HepG2 (cell line): ENCODE measurements around the gene ARX. TPM values are rescaled to one million over a fixed set of nuclear protein-coding genes. Genes with fewer than 3 reads are reported as not detected.

Source experiments
- ATAC-seq: fragments of 200-7000 bp; cut with Tn5 transposase; 3 replicates; pipeline ENCODE4 v1.9.1; 2020; ENCODE audit warnings: mild to moderate bottlenecking, moderate library complexity
- BruUV-seq: library from RNA; stranded (reverse); fragments of 400-500 nt; replicated peaks from 2 replicates; lab custom pipeline; 2021; lab: Mats Ljungman, UMichigan
- CTCF ChIA-PET: fragments of 300-600 bp; formaldehyde crosslinking; extraction: SDS; loops from one replicate; lab custom pipeline; 2021; ENCODE audit warnings: low total read pairs, inconsistent platforms, low intra/inter-chr PET ratio; lab: Yijun Ruan, JAX
- POLR2A ChIA-PET: fragments of 350-600 bp; sonication (Branson Sonifier 250); formaldehyde crosslinking; loops from one replicate; lab custom pipeline; 2020; ENCODE audit warnings: antibody characterized with exemption, inconsistent platforms; lab: Yijun Ruan, JAX
- DNase-seq: peaks from one replicate; pipeline ENCODE4 v3.0.0-alpha.2; 2015; ENCODE audit warnings: low spot score
- FAIRE-seq: peaks from 3 replicates; lab custom pipeline; 2011; peaks lifted over from hg19 to GRCh38; lab: Jason Lieb, UNC
- H2AFZ ChIP-seq: one replicate; pipeline ENCODE4 v1.6.1; 2011; ENCODE audit warnings: low read length, inconsistent platforms
- H3K27ac ChIP-seq: fragments of 300-600 bp; 3 replicates; pipeline ENCODE4 v1.8.0; 2011; ENCODE audit warnings: mixed run types, mild to moderate bottlenecking, mixed read lengths, low read length, inconsistent platforms; ENCODE audit not compliant: insufficient read depth; ENCODE audit errors: extremely low read length
- H3K27me3 ChIP-seq, 2 experiments: fragments of 200-600 bp in 1 of 2; 2 replicates in 1 of 2; 3 replicates in 1 of 2; pipeline versions ENCODE4 v1.6.0 to v1.8.0; 2011; ENCODE audit warnings: low read length in 2 of 2, mild to moderate bottlenecking in 2 of 2, moderate library complexity in 2 of 2, inconsistent platforms in 1 of 2; ENCODE audit not compliant: insufficient read depth in 2 of 2, control insufficient read depth in 1 of 2
- H3K36me3 ChIP-seq, 2 experiments: fragments of 200-600 bp in 1 of 2; replicated peaks in 1 of 2; 2 replicates in 1 of 2; 3 replicates in 1 of 2; pipeline versions ENCODE4 v1.5.1 to v1.8.0; 2011; ENCODE audit warnings: low read length in 2 of 2, inconsistent platforms in 1 of 2; ENCODE audit not compliant: insufficient read depth in 2 of 2, control insufficient read depth in 1 of 2
- H3K4me1 ChIP-seq: 2 replicates; pipeline ENCODE4 v1.5.1; 2012; ENCODE audit warnings: low read length, inconsistent platforms; ENCODE audit not compliant: insufficient read depth
- H3K4me2 ChIP-seq: 2 replicates; pipeline ENCODE4 v1.6.0; 2011; ENCODE audit warnings: low read depth, low read length, inconsistent platforms
- H3K4me3 ChIP-seq, 3 experiments: fragments of 200-600 bp in 1 of 3; sonication (generic), shearing (Covaris generic) in 1 of 3; replicated peaks in 1 of 3; 2 replicates each; pipeline ENCODE4 v1.5.1; 2011 to 2016; ENCODE audit warnings: low read length in 3 of 3, inconsistent platforms in 2 of 3, low read depth in 2 of 3, mild to moderate bottlenecking in 2 of 3, control low read depth in 1 of 3, mixed read lengths in 1 of 3; ENCODE audit not compliant: insufficient read depth in 1 of 3
- H3K79me2 ChIP-seq: one replicate; pipeline ENCODE4 v1.6.1; 2011; ENCODE audit warnings: low read length, inconsistent platforms; ENCODE audit not compliant: insufficient read depth
- H3K9ac ChIP-seq: 2 replicates; pipeline ENCODE4 v1.6.0; 2011; ENCODE audit warnings: mild to moderate bottlenecking, low read depth, low read length, inconsistent platforms; ENCODE audit not compliant: insufficient read depth
- H3K9me3 ChIP-seq: 2 replicates; pipeline ENCODE4 v1.5.1; 2012; ENCODE audit warnings: mild to moderate bottlenecking, low read length
- H4K20me1 ChIP-seq: 2 replicates; pipeline ENCODE4 v1.6.0; 2011; ENCODE audit warnings: inconsistent platforms, mild to moderate bottlenecking, low read length, moderate library complexity; ENCODE audit not compliant: insufficient read depth
- ISX ChIP-seq: sonication (generic); formaldehyde crosslinking; conservative IDR thresholded peaks from 2 replicates; pipeline ENCODE4 v1.5.0; 2020; ENCODE audit warnings: missing genetic modification reagents
- MBD4 ChIP-seq: IDR thresholded peaks from 2 replicates; pipeline ENCODE4 v1.6.1; 2012; ENCODE audit warnings: low read length, inconsistent platforms, borderline replicate concordance
- MIER2 ChIP-seq: IDR thresholded peaks from 2 replicates; pipeline ENCODE4 v1.6.1; 2016; ENCODE audit warnings: missing biosample characterization, missing genetic modification reagents
- NONO ChIP-seq, 2 experiments: fragments of 450-650 bp in 1 of 2; sonication (generic) in 1 of 2; formaldehyde crosslinking in 1 of 2; IDR thresholded peaks in 1 of 2; conservative IDR thresholded peaks in 1 of 2; 2 replicates each; pipeline versions ENCODE4 v1.6.1 to v1.8.0; 2017 to 2022; ENCODE audit warnings: mild to moderate bottlenecking in 1 of 2, missing genetic modification reagents in 1 of 2, moderate library complexity in 1 of 2
- PLRG1 ChIP-seq: fragments of 450-650 bp; conservative IDR thresholded peaks from 2 replicates; pipeline ENCODE4 v1.6.1; 2016
- SALL1 ChIP-seq: sonication (generic); formaldehyde crosslinking; IDR thresholded peaks from 2 replicates; pipeline ENCODE4 v1.8.0; 2022; ENCODE audit warnings: mild to moderate bottlenecking, missing genetic modification reagents
- YY1 ChIP-seq: IDR thresholded peaks from 2 replicates; pipeline ENCODE4 v1.6.1; 2011; ENCODE audit warnings: low read length, low read depth, moderate library complexity, mild to moderate bottlenecking; ENCODE audit not compliant: insufficient read depth, insufficient replicate concordance
- ZNF136 ChIP-seq: sonication (generic); formaldehyde crosslinking; IDR thresholded peaks from 2 replicates; pipeline ENCODE4 v1.8.1; 2022; ENCODE audit warnings: low read depth, mild to moderate bottlenecking, moderate library complexity, missing genetic modification reagents
- ZNF556 ChIP-seq: sonication (generic); formaldehyde crosslinking; IDR thresholded peaks from 2 replicates; pipeline ENCODE4 v1.4.0; 2020; ENCODE audit warnings: mild to moderate bottlenecking, missing genetic modification reagents, borderline replicate concordance
- ZNF761 ChIP-seq: sonication (generic); formaldehyde crosslinking; conservative IDR thresholded peaks from 2 replicates; pipeline ENCODE4 v1.4.0; 2020; ENCODE audit warnings: mild to moderate bottlenecking, missing genetic modification reagents
- WGBS: methylation state at CpG from one replicate; pipeline ENCODE4 v1.1.6; 2017; ENCODE audit warnings: low lambda C conversion rate; 5-methylcytosine and 5-hydroxymethylcytosine counted together
- in situ Hi-C: cut with HindIII; loops from 2 replicates; pipeline ENCODE4 v1.10.0; 2017; ENCODE audit warnings: low pct_unique_long_range_greater_than_20kb; ENCODE audit not compliant: extremely low pct_ligation_motif_present
- intact Hi-C: fragments of 100-400 bp; cut with micrococcal nuclease; formaldehyde crosslinking; loops from one replicate; pipeline ENCODE4 v1.10.0; 2022; ENCODE audit not compliant: unreplicated experiment
- polyA plus RNA-seq, 8 experiments: library from polyadenylated mRNA; depleted of rRNA in 3 of 8; stranded (reverse) in 7 of 8; unstranded in 1 of 8; fragments of >200 nt; fragmentation: Illumina TruSeq in 4 of 8; extraction: Trizol in 4 of 8; gene quantifications; 2 replicates each; pipeline versions ENCODE4 v1.2.1 to v1.2.3, GENCODE V29; 2011 to 2016; ENCODE audit warnings: low read depth in 4 of 8, missing spikeins in 1 of 8, mixed read lengths in 1 of 8; ENCODE audit not compliant: insufficient read depth in 1 of 8
- total RNA-seq, 5 experiments: library from RNA; depleted of rRNA; stranded (reverse); fragments of >200 nt; fragmentation: Illumina TruSeq; extraction: Trizol; gene quantifications; 2 replicates each; pipeline ENCODE4 v1.2.3, GENCODE V29; 2016; ENCODE audit warnings: low read depth in 1 of 5
- TF ChIP-seq, protein P1 (sequence below): sonication (generic); formaldehyde crosslinking; IDR thresholded peaks from 2 replicates; pipeline ENCODE4 v1.5.1; 2020; ENCODE audit warnings: mild to moderate bottlenecking, missing genetic modification reagents, moderate library complexity
- TF ChIP-seq, protein P2 (sequence below): sonication (generic); formaldehyde crosslinking; IDR thresholded peaks from 2 replicates; pipeline ENCODE4 v1.4.0; 2020; ENCODE audit warnings: missing genetic modification reagents, low read depth, mild to moderate bottlenecking, borderline replicate concordance
- TF ChIP-seq, protein P3 (sequence below): sonication (generic); formaldehyde crosslinking; IDR thresholded peaks from 2 replicates; pipeline ENCODE4 v1.8.0; 2022; ENCODE audit warnings: mild to moderate bottlenecking, missing genetic modification reagents, moderate library complexity

The ARX gene
- total and polyA plus RNA-seq, 2 of the 13 experiments (the other 11 are each of a cell fraction or from before 2014, with no cell fraction given): not detected

GRCh38 chrX:25007059-25008053, 8.4 kb downstream of the ARX start (continued):
- TF ChIP-seq, protein P1, sequence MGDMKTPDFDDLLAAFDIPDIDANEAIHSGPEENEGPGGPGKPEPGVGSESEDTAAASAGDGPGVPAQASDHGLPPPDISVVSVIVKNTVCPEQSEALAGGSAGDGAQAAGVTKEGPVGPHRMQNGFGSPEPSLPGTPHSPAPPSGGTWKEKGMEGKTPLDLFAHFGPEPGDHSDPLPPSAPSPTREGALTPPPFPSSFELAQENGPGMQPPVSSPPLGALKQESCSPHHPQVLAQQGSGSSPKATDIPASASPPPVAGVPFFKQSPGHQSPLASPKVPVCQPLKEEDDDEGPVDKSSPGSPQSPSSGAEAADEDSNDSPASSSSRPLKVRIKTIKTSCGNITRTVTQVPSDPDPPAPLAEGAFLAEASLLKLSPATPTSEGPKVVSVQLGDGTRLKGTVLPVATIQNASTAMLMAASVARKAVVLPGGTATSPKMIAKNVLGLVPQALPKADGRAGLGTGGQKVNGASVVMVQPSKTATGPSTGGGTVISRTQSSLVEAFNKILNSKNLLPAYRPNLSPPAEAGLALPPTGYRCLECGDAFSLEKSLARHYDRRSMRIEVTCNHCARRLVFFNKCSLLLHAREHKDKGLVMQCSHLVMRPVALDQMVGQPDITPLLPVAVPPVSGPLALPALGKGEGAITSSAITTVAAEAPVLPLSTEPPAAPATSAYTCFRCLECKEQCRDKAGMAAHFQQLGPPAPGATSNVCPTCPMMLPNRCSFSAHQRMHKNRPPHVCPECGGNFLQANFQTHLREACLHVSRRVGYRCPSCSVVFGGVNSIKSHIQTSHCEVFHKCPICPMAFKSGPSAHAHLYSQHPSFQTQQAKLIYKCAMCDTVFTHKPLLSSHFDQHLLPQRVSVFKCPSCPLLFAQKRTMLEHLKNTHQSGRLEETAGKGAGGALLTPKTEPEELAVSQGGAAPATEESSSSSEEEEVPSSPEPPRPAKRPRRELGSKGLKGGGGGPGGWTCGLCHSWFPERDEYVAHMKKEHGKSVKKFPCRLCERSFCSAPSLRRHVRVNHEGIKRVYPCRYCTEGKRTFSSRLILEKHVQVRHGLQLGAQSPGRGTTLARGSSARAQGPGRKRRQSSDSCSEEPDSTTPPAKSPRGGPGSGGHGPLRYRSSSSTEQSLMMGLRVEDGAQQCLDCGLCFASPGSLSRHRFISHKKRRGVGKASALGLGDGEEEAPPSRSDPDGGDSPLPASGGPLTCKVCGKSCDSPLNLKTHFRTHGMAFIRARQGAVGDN (CRISPR knock-in tag): peak; percentile 29; the same call in 1 of the 2 replicates
- TF ChIP-seq PLRG1: no peak
- TF ChIP-seq, protein P2, sequence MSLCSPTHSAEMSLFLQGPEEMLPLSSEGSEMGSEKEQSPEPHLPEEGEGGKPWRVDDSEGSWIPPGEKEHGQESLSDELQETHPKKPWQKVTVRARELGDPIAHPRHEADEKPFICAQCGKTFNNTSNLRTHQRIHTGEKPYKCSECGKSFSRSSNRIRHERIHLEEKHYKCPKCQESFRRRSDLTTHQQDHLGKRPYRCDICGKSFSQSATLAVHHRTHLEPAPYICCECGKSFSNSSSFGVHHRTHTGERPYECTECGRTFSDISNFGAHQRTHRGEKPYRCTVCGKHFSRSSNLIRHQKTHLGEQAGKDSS: peak; percentile 85; the same call in 1 of the 2 replicates

GRCh38 chrX:25006586-25007058, 9.1 kb downstream of the ARX start:
- BruUV-seq: no TSS peak
- Histone ChIP-seq H3K27ac (no peak overlapping the region), H4K20me1 (no peaks in the 10 kb centered on the region), H3K4me1 (peaks cover 6% of the 10 kb centered on the region; the same call in 1 of the 2 replicates), H3K79me2 (no peaks in the 10 kb centered on the region), H3K36me3 (no peaks in the 10 kb centered on the region), H3K9ac (no peak overlapping the region), H2AFZ (no peak overlapping the region), H3K4me3 (peak overlapping the region in 1 of 3 experiments; percentile 43; a peak in 3 of 6 replicates), H3K9me3 (no peaks in the 10 kb centered on the region), H3K27me3 (peaks cover 2 to 42% of the 10 kb centered on the region in 2 experiments; a peak in 2 of 5 replicates), H3K4me2 (peak overlapping the region; percentile 66)
- no peak for DNase-seq
- ATAC-seq: no peak
- intact Hi-C loops (no loop called here), in situ Hi-C loops (no loop called here)
- no peak for FAIRE-seq
- WGBS: 24% methylated on average over 5 of the region's 7 CpGs
- POLR2A ChIA-PET: no interaction called here
- CTCF ChIA-PET: no interaction called here
- TF ChIP-seq ZNF136 (no peak), ZNF761 (CRISPR knock-in tag) (no peak), MBD4 (no peak), SALL1 (no peak), ZNF556 (no peak), YY1 (no peak), ISX (no peak), NONO (IDR thresholded peaks at IDR 0.05) (no peak), NONO (CRISPR knock-in tag; conservative IDR thresholded peaks at IDR 0.05) (no peak), MIER2 (CRISPR knock-in tag) (no peak)
- TF ChIP-seq, protein P3, sequence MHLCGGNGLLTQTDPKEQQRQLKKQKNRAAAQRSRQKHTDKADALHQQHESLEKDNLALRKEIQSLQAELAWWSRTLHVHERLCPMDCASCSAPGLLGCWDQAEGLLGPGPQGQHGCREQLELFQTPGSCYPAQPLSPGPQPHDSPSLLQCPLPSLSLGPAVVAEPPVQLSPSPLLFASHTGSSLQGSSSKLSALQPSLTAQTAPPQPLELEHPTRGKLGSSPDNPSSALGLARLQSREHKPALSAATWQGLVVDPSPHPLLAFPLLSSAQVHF (CRISPR knock-in tag): no peak
